Measurements from ENCODE around the gene ITPR2. TPM values are rescaled to one million over a fixed set of nuclear protein-coding genes. Genes with fewer than 3 reads are reported as not detected.

Gene ITPR2
- total RNA-seq, 1 donor from 2014 or later = 12.5 TPM

DNA sequence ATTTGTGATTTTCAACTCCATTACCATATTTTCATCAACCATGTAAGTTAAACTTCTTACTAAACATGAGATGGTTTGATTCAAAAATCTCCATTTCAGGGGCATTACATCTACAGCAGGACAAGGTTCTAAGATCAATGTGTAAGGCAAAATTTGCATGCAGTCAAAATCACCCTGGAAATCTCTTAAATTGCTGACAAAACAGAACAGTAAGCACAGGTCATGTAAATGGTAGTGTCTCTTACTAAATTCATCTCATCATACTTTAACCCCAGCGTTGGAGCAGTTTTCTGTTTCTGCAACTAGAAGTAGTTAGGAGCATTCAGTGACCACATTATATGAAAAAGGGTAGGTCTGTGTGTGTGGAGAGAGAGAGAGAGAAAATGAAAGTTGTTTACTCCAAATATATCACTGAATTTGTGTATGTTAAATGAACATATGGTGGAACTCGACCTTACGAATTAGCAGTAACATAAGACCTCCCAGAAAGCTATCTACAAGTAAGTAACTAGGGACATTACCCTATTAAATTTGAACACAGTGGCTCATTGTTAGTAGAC lies 410.1 kb downstream of the ITPR2 start:
- no peak for DNase-seq (ENCODE audit: low spot score in 2 of 2)
- no peaks in the 10 kb centered on the region for H3K9me3 ChIP-seq
- H3K4me3 ChIP-seq = no peak overlapping the region
- TF ChIP-seq, protein P1, sequence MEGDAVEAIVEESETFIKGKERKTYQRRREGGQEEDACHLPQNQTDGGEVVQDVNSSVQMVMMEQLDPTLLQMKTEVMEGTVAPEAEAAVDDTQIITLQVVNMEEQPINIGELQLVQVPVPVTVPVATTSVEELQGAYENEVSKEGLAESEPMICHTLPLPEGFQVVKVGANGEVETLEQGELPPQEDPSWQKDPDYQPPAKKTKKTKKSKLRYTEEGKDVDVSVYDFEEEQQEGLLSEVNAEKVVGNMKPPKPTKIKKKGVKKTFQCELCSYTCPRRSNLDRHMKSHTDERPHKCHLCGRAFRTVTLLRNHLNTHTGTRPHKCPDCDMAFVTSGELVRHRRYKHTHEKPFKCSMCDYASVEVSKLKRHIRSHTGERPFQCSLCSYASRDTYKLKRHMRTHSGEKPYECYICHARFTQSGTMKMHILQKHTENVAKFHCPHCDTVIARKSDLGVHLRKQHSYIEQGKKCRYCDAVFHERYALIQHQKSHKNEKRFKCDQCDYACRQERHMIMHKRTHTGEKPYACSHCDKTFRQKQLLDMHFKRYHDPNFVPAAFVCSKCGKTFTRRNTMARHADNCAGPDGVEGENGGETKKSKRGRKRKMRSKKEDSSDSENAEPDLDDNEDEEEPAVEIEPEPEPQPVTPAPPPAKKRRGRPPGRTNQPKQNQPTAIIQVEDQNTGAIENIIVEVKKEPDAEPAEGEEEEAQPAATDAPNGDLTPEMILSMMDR (IDR thresholded peaks at IDR 0.05) = no peak
- no peaks in the 10 kb centered on the region for H3K27me3 ChIP-seq
- intact Hi-C loops (cut with DNase I) = no loop called here
- H3K27ac ChIP-seq = no peak overlapping the region
- no peaks in the 10 kb centered on the region for H3K36me3 ChIP-seq
- H3K4me1 ChIP-seq = no peaks in the 10 kb centered on the region

DNA sequence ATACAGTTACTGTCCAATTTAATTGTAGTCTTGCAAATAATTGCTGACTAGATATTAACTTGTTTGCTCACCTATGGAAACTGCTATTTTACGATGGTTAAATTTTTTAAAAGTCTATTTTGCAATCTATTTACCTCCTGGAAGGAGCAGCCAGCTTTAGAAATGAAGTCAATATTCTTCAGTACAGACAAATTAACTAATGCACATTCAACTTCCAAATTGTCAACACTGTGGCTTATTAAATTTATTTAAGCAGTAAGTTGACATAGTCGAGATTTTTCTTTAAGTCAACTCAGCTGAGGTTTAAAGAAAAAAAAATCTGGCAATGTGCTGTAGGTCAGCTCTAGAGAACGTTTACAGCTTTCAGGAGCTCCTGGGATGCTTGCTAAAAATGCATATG lies 416.4 kb downstream of the ITPR2 start:
- Histone ChIP-seq H3K27me3 (no peaks in the 10 kb centered on the region), H3K4me3 (no peak overlapping the region), H3K27ac (no peak overlapping the region), H3K36me3 (no peaks in the 10 kb centered on the region), H3K9me3 (no peaks in the 10 kb centered on the region), H3K4me1 (no peaks in the 10 kb centered on the region)
- TF ChIP-seq, protein P1 (IDR thresholded peaks at IDR 0.05) = no peak
- DNase-seq (ENCODE audit: low spot score in 2 of 2) = no peak
- intact Hi-C loops (cut with DNase I) = no loop called here

DNA sequence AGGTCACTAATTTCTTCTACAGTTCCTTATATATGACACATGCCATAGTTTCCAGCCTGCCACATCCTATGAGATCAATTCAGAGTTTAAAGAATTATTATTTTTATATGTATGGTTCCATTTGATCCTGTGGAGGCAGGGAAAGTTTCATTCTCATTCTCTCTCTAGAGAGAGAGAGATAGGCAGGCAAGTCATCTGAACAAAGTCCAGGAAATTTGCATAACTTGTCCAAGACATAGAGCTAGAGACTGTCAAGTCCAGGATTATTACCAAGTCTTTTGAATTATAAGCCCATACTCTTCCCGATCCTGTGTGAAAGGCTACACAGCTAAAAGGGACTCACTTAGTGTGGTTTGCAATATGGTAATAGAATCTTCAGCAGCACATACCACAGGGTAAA lies 422.3 kb downstream of the ITPR2 start:
- DNase-seq (ENCODE audit: low spot score in 2 of 2) = no peak
- no peaks in the 10 kb centered on the region for H3K4me1 ChIP-seq
- TF ChIP-seq, protein P1 (IDR thresholded peaks at IDR 0.05) = no peak
- no peaks in the 10 kb centered on the region for H3K27me3 ChIP-seq
- peaks cover 3 to 5% of the 10 kb centered on the region in 2 donors for H3K36me3 ChIP-seq
- no peak overlapping the region for H3K27ac ChIP-seq
- intact Hi-C loops (cut with DNase I) = no loop called here
- no peaks in the 10 kb centered on the region for H3K9me3 ChIP-seq
- H3K4me3 ChIP-seq = no peak overlapping the region

DNA sequence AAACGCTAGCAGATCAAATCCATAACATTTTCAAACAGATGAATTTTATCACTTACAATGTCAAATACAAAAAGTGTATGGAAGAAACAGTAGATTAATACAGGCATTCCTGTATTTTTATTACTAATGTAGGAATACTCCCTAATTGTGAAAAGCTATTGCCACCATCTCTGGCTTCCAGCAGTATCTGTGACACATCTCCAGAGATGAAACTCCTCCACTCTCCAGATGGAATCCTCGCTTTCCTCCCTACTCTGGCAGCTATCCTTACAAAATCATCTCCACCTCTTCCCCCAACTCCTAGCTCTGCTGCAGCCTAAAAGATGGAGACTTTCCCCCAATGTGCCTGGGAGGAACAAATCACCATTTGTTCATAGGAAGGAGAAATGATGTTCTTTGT lies 426.2 kb downstream of the ITPR2 start:
- H3K4me3 ChIP-seq = no peak overlapping the region
- no peaks in the 10 kb centered on the region for H3K27me3 ChIP-seq
- no peaks in the 10 kb centered on the region for H3K9me3 ChIP-seq
- H3K4me1 ChIP-seq = no peaks in the 10 kb centered on the region
- H3K36me3 ChIP-seq = peaks cover 3 to 5% of the 10 kb centered on the region in 2 donors
- H3K27ac ChIP-seq = no peak overlapping the region
- TF ChIP-seq, protein P1 (IDR thresholded peaks at IDR 0.05) = no peak
- intact Hi-C loops (cut with DNase I) = no loop called here
- DNase-seq (ENCODE audit: low spot score in 2 of 2) = no peak

DNA sequence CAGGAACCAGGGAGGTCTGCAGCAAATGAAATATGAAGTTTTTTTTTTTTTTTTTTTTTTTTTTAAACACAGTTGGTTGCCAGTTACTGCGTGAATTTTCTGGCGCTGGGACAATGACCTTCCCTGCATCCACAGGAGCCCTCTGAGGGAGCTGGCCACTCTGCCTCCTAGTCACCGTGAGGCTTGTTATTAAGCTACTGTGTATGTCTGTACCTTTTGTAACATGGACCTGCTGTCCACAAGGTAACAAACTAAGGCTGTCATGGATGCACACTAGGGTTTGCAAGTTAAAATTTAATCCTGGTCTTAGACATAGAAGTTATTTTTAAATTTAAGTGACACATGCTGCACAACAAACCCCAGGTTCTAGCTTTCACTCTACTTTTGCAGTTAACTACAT lies 426.6 kb downstream of the ITPR2 start:
- no peak for DNase-seq (ENCODE audit: low spot score in 2 of 2)
- peaks cover 3 to 5% of the 10 kb centered on the region in 2 donors for H3K36me3 ChIP-seq
- H3K27me3 ChIP-seq = no peaks in the 10 kb centered on the region
- no peak overlapping the region for H3K4me3 ChIP-seq
- intact Hi-C loops (cut with DNase I) = no loop called here
- H3K27ac ChIP-seq = no peak overlapping the region
- TF ChIP-seq, protein P1 (IDR thresholded peaks at IDR 0.05) = no peak
- H3K4me1 ChIP-seq = no peaks in the 10 kb centered on the region
- H3K9me3 ChIP-seq = no peaks in the 10 kb centered on the region

DNA sequence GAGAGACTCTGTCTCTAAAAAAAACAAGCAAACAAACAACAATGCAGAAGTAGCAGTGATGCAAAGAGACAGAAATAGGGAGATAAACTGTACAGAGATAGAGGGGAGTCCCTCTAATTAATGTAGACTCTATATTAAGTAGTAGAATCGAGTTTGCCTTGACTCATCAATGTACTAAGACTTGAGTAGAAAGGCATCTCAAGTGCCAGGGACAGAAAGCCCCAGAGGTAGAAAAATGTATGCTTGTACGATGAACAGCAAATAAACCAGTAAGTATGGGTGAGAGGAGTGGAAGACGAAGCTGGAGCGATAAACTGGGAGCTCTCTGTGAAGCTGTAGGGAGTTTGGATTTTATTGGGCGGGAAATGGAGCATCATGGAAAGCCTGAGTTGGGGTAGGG lies 429.4 kb downstream of the ITPR2 start:
- DNase-seq (ENCODE audit: low spot score in 2 of 2) = no peak
- peaks cover 0 to 3% of the 10 kb centered on the region in 2 donors for H3K36me3 ChIP-seq
- intact Hi-C loops (cut with DNase I) = no loop called here
- H3K27ac ChIP-seq = no peak overlapping the region
- H3K27me3 ChIP-seq = no peaks in the 10 kb centered on the region
- TF ChIP-seq, protein P1 (IDR thresholded peaks at IDR 0.05) = no peak
- H3K9me3 ChIP-seq = no peaks in the 10 kb centered on the region
- H3K4me1 ChIP-seq = no peaks in the 10 kb centered on the region
- H3K4me3 ChIP-seq = no peak overlapping the region

All from ascending aorta (tissue), 2 donors.